Karpas-422 (cell line): ENCODE measurements around the gene TMEM40. TPM values are rescaled to one million over a fixed set of nuclear protein-coding genes. Genes with fewer than 3 reads are reported as not detected.

Experiments
- DNase-seq: peaks from one replicate; pipeline ENCODE4 v3.0.0-alpha.2; 2015
- H2AFZ ChIP-seq: fragments of 200-600 bp; sonication (generic); 2 replicates; pipeline ENCODE4 v1.6.1; 2014; ENCODE audit warnings: antibody characterized with exemption, low read length, mixed read lengths
- H3K27ac ChIP-seq: fragments of 200-600 bp; sonication (generic); 2 replicates; pipeline ENCODE4 v1.5.1; 2014; ENCODE audit warnings: mild to moderate bottlenecking, low read length, moderate library complexity
- H3K27me3 ChIP-seq: fragments of 200-600 bp; sonication (generic); 2 replicates; pipeline ENCODE4 v1.6.1; 2014; ENCODE audit warnings: low read length, mixed read lengths
- H3K36me3 ChIP-seq: fragments of 200-600 bp; sonication (generic); 2 replicates; pipeline ENCODE4 v1.6.1; 2014; ENCODE audit warnings: low read length, mixed read lengths; ENCODE audit not compliant: insufficient read depth
- H3K4me1 ChIP-seq: fragments of 200-600 bp; sonication (generic); 2 replicates; pipeline ENCODE4 v1.6.1; 2014; ENCODE audit warnings: mild to moderate bottlenecking, low read length, mixed read lengths
- H3K4me2 ChIP-seq: fragments of 200-600 bp; sonication (generic); 2 replicates; pipeline ENCODE4 v1.6.1; 2014; ENCODE audit warnings: low read length, low read depth, mild to moderate bottlenecking; ENCODE audit not compliant: poor library complexity, severe bottlenecking
- H3K4me3 ChIP-seq: fragments of 200-600 bp; sonication (generic); 2 replicates; pipeline ENCODE4 v1.5.1; 2014; ENCODE audit warnings: mild to moderate bottlenecking, antibody characterized with exemption, low read length, mixed read lengths
- H3K79me2 ChIP-seq: fragments of 200-600 bp; sonication (generic); 2 replicates; pipeline ENCODE4 v1.6.1; 2014; ENCODE audit warnings: mild to moderate bottlenecking, low read length, mixed read lengths
- H3K9ac ChIP-seq: fragments of 200-600 bp; sonication (generic); 2 replicates; pipeline ENCODE4 v1.6.0; 2014; ENCODE audit warnings: low read length
- H3K9me2 ChIP-seq: fragments of 200-600 bp; sonication (generic), shearing (Covaris generic); replicated peaks from 2 replicates; pipeline ENCODE4 v1.6.0; 2014; ENCODE audit warnings: mild to moderate bottlenecking, low read length, moderate library complexity; ENCODE audit not compliant: insufficient read depth
- H3K9me3 ChIP-seq: fragments of 300-700, 200-600 bp; sonication (generic); 2 replicates; pipeline ENCODE4 v1.6.1; 2014; ENCODE audit warnings: low read length, mixed read lengths
- H4K20me1 ChIP-seq: fragments of 200-600 bp; sonication (generic); 2 replicates; pipeline ENCODE4 v1.6.1; 2014; ENCODE audit warnings: mild to moderate bottlenecking, antibody characterized with exemption, low read length, low read depth; ENCODE audit not compliant: insufficient read depth
- total RNA-seq: library from RNA; depleted of rRNA; stranded (reverse); fragments of >200 nt; shearing (Covaris generic); gene quantifications from 2 replicates; pipeline ENCODE4 v1.2.3, GENCODE V29; 2014; ENCODE audit warnings: low replicate concordance; rRNA removed

Gene TMEM40
- 0.18 and 0.26 TPM in 2 replicates for total RNA-seq

- DNase-seq: no peak
- Histone ChIP-seq H3K9me3 (no peaks in the 10 kb centered on the region), H3K9ac (peak within 1 kb of the TSS; percentile 29), H3K4me2 (no peak within 1 kb of the TSS), H4K20me1 (no peaks in the 10 kb centered on the region), H3K36me3 (no peaks in the 10 kb centered on the region), H2AFZ (peak within 1 kb of the TSS; percentile 67; the same call in 1 of the 2 replicates), H3K4me1 (peaks cover 56% of the 10 kb centered on the region), H3K27ac (peak within 1 kb of the TSS; percentile 29; the same call in 1 of the 2 replicates), H3K79me2 (no peaks in the 10 kb centered on the region), H3K27me3 (no peaks in the 10 kb centered on the region), H3K9me2 (no peaks in the 10 kb centered on the region), H3K4me3 (no peak within 1 kb of the TSS)
These were observed at the start of gene TMEM40 for GRCh38 chr3:12759097-12759679. TSS of gene TMEM40 (minus strand) at chr3:12759259. CDS start at chr3:12749832, 9,427 bp downstream.

- Histone ChIP-seq H3K27me3 (no peaks in the 10 kb centered on the region), H3K27ac (peak overlapping the region; percentile 14; the same call in 1 of the 2 replicates), H3K36me3 (peaks cover 18% of the 10 kb centered on the region), H3K79me2 (no peaks in the 10 kb centered on the region), H2AFZ (no peak overlapping the region), H3K4me2 (no peak overlapping the region), H4K20me1 (no peaks in the 10 kb centered on the region), H3K9me3 (no peaks in the 10 kb centered on the region), H3K9ac (no peak overlapping the region), H3K4me1 (peaks cover 33% of the 10 kb centered on the region), H3K4me3 (no peak overlapping the region), H3K9me2 (no peaks in the 10 kb centered on the region)
- no peak for DNase-seq
These were observed 49.5 kb upstream of the TMEM40 start for GRCh38 chr3:12808587-12808986.

GRCh38 chr3:12807601-12808359 is 48.7 kb upstream of the TMEM40 start:
- Histone ChIP-seq H3K4me3 (no peak overlapping the region), H3K9ac (no peak overlapping the region), H3K9me3 (no peaks in the 10 kb centered on the region), H3K4me2 (no peak overlapping the region), H3K4me1 (peaks cover 33% of the 10 kb centered on the region), H3K9me2 (no peaks in the 10 kb centered on the region), H3K27ac (no peak overlapping the region), H3K27me3 (no peaks in the 10 kb centered on the region), H3K36me3 (peaks cover 18% of the 10 kb centered on the region), H2AFZ (no peak overlapping the region), H3K79me2 (no peaks in the 10 kb centered on the region), H4K20me1 (no peaks in the 10 kb centered on the region)
- DNase-seq: no peak

- DNase-seq: no peak
These were observed 48.0 kb upstream of the TMEM40 start for GRCh38 chr3:12807066-12807465.

GRCh38 chr3:12803371-12803770 is 44.3 kb upstream of the TMEM40 start:
- no peak for DNase-seq
- no peaks in the 10 kb centered on the region for H4K20me1 ChIP-seq

More at GRCh38 chr3:12807066-12807465, 48.0 kb upstream of the TMEM40 start:
- no peak overlapping the region for H3K9ac ChIP-seq
- H3K27ac ChIP-seq: no peak overlapping the region
- no peaks in the 10 kb centered on the region for H3K9me3 ChIP-seq
- peaks cover 33% of the 10 kb centered on the region for H3K4me1 ChIP-seq
- H3K36me3 ChIP-seq: peaks cover 18% of the 10 kb centered on the region
- no peak overlapping the region for H3K4me2 ChIP-seq
- H2AFZ ChIP-seq: no peak overlapping the region
- H3K79me2 ChIP-seq: no peaks in the 10 kb centered on the region
- no peak overlapping the region for H3K4me3 ChIP-seq
- H3K27me3 ChIP-seq: no peaks in the 10 kb centered on the region
- no peaks in the 10 kb centered on the region for H3K9me2 ChIP-seq
- H4K20me1 ChIP-seq: no peaks in the 10 kb centered on the region

DNA sequence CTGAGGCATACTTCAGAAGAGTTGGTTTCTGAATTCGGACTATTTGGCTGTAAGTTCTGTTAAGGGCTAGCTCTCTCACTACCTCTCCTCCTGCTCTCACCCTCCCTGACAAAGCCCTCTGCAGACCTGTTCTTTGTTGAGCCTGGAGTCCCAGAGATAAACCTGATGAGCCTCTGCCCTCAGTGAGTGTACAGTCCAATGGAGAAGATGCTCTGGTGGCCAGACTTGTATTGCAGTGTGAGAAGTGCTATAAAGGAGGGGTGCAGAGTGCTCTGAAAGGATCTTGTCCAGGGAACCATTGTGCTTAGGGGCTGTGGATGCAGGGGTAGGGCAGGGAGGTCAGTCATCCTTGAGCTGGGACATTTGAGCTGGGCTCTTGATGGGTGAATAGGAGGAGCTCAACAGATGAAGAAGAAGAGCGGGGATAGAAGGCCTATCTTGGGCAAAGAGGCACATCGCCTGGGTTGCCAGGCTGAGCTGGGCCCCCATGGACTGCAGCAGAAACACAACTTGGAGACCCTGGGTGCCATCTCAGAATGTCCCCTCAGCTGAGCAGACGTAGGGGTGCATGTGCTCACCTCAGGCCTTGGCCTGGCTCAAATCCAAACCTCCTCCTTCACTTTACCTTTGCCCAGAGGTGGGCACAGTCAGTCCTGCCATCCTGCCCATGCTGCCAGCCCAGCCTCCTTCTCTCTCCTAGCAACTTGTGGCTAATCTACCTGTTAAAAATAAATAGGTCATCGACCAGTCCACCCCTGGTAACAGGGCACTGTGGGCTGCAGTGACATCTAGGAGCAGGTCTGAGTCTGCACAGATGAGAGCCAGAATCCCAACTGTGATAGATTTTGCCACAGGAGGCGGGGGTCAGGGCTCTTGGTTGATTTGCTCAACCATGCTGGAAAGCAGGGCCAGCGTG is 40.7 kb upstream of the TMEM40 start:
- peak; percentile 51 for DNase-seq
- H3K36me3 ChIP-seq: 0 out of 2 replicates have a peak, but pooled peaks cover 3% of the 10 kb centered on the region
- H3K27me3 ChIP-seq: no peaks in the 10 kb centered on the region
- peak overlapping the region; percentile 97 for H3K27ac ChIP-seq
- no peaks in the 10 kb centered on the region for H4K20me1 ChIP-seq
- H3K4me2 ChIP-seq: peak overlapping the region; percentile 69
- no peaks in the 10 kb centered on the region for H3K9me2 ChIP-seq
- peak overlapping the region; percentile 60 for H3K9ac ChIP-seq
- no peaks in the 10 kb centered on the region for H3K9me3 ChIP-seq
- peaks cover 48% of the 10 kb centered on the region for H3K4me1 ChIP-seq
- no peak overlapping the region for H2AFZ ChIP-seq
- H3K4me3 ChIP-seq: no peak overlapping the region
- 0 out of 2 replicates have a peak, but pooled peaks cover 6% of the 10 kb centered on the region for H3K79me2 ChIP-seq

More at GRCh38 chr3:12803371-12803770, 44.3 kb upstream of the TMEM40 start:
- Histone ChIP-seq H3K27me3 (no peaks in the 10 kb centered on the region), H3K9ac (no peak overlapping the region), H3K4me1 (peaks cover 40% of the 10 kb centered on the region), H3K36me3 (peaks cover 21% of the 10 kb centered on the region), H3K9me3 (no peaks in the 10 kb centered on the region), H3K79me2 (0 out of 2 replicates have a peak, but pooled peaks cover 6% of the 10 kb centered on the region), H2AFZ (no peak overlapping the region), H3K27ac (no peak overlapping the region), H3K9me2 (no peaks in the 10 kb centered on the region), H3K4me2 (no peak overlapping the region), H3K4me3 (no peak overlapping the region)

- Histone ChIP-seq H3K4me2 (peak overlapping the region; percentile 69), H3K4me3 (peak overlapping the region; percentile 65), H3K9me2 (no peaks in the 10 kb centered on the region), H2AFZ (no peak overlapping the region), H3K79me2 (0 out of 2 replicates have a peak, but pooled peaks cover 6% of the 10 kb centered on the region), H3K27me3 (no peaks in the 10 kb centered on the region), H3K9me3 (no peaks in the 10 kb centered on the region), H3K36me3 (0 out of 2 replicates have a peak, but pooled peaks cover 3% of the 10 kb centered on the region), H3K27ac (peak overlapping the region; percentile 97), H3K9ac (peak overlapping the region; percentile 60), H3K4me1 (peaks cover 43% of the 10 kb centered on the region), H4K20me1 (no peaks in the 10 kb centered on the region)
- DNase-seq: no peak
These were observed 39.6 kb upstream of the TMEM40 start for GRCh38 chr3:12798559-12799179.
